CD4-positive, alpha-beta T cell treated with Interleukin-21 for 1 hour (primary cell): ENCODE measurements around the gene PKN2.

ENCODE experiments used
- DNase-seq: peaks from one replicate; pipeline ENCODE4 v3.0.0-alpha.2; 2020

PKN2 gene

GRCh38 chr1:88736633-88737248 is 52.7 kb downstream of the PKN2 start:
- DNase-seq = peak; percentile 31

GRCh38 chr1:88737338-88737927 is 53.4 kb downstream of the PKN2 start:
- no peak for DNase-seq

- DNase-seq = no peak
Measured at GRCh38 chr1:88740784-88741183, 56.7 kb downstream of the PKN2 start.

GRCh38 chr1:88741413-88741812 is 57.3 kb downstream of the PKN2 start:
- DNase-seq = no peak

GRCh38 chr1:88742531-88742930 is 58.5 kb downstream of the PKN2 start:
- no peak for DNase-seq

- no peak for DNase-seq
Measured at GRCh38 chr1:88744142-88744541, 60.1 kb downstream of the PKN2 start.

- DNase-seq = no peak
Measured at GRCh38 chr1:88746916-88747315, 62.8 kb downstream of the PKN2 start.

GRCh38 chr1:88751714-88752113 is 67.6 kb downstream of the PKN2 start:
- DNase-seq = no peak

- no peak for DNase-seq
Measured at GRCh38 chr1:88753506-88753905, 69.4 kb downstream of the PKN2 start.

- no peak for DNase-seq
Measured at GRCh38 chr1:88763649-88764406, 79.8 kb downstream of the PKN2 start.

- no peak for DNase-seq
Measured at GRCh38 chr1:88768187-88768586, 84.1 kb downstream of the PKN2 start.

- no peak for DNase-seq
Measured at GRCh38 chr1:88768816-88769215, 84.7 kb downstream of the PKN2 start.

- no peak for DNase-seq
Measured at GRCh38 chr1:88773540-88774150, 89.6 kb downstream of the PKN2 start.

GRCh38 chr1:88774151-88774556 is 90.1 kb downstream of the PKN2 start:
- no peak for DNase-seq

GRCh38 chr1:88777604-88778149 is 93.6 kb downstream of the PKN2 start:
- no peak for DNase-seq

- DNase-seq = no peak
Measured at GRCh38 chr1:88779880-88780279, 95.8 kb downstream of the PKN2 start.

- no peak for DNase-seq
Measured at GRCh38 chr1:88780485-88780884, 96.4 kb downstream of the PKN2 start.

- no peak for DNase-seq
Measured at GRCh38 chr1:88783145-88783544, 99.1 kb downstream of the PKN2 start.

- DNase-seq = no peak
Measured at GRCh38 chr1:88784551-88784950, 100.5 kb downstream of the PKN2 start.

- DNase-seq = no peak
Measured at GRCh38 chr1:88787023-88787903, 103.2 kb downstream of the PKN2 start.

- DNase-seq = no peak
Measured at GRCh38 chr1:88791192-88791591, 107.1 kb downstream of the PKN2 start.

GRCh38 chr1:88799491-88799890 is 115.4 kb downstream of the PKN2 start:
- no peak for DNase-seq
